ENCODE measurements around the gene OR11L1.

OR11L1 gene

GRCh38 chr1:247841796-247842195 is at the start of gene OR11L1:
Gene OR11L1, minus strand, starts transcription at chr1:247841896. Its CDS starts 0 bp downstream, at chr1:247841896.
- DNase-seq (ENCODE audit: low read depth in 2 of 2), result no peak

- no peak for DNase-seq (ENCODE audit: low read depth in 2 of 2)
Measured at GRCh38 chr1:247884797-247885413, 43.2 kb upstream of the OR11L1 start.

GRCh38 chr1:247883346-247883745 is 41.6 kb upstream of the OR11L1 start:
- no peak for DNase-seq (ENCODE audit: low read depth in 2 of 2)

- no peak for DNase-seq (ENCODE audit: low read depth in 2 of 2)
Measured at GRCh38 chr1:247865416-247865815, 23.7 kb upstream of the OR11L1 start.

- no peak for DNase-seq (ENCODE audit: low read depth in 2 of 2)
Measured at GRCh38 chr1:247864644-247865043, 22.9 kb upstream of the OR11L1 start.

- DNase-seq (ENCODE audit: low read depth in 2 of 2), result no peak
Measured at GRCh38 chr1:247862756-247863155, 21.1 kb upstream of the OR11L1 start.

GRCh38 chr1:247857985-247858619 is 16.4 kb upstream of the OR11L1 start:
- DNase-seq (ENCODE audit: low read depth in 2 of 2), result no peak

- peak in 1 of 2 donors; percentile 15 for DNase-seq (ENCODE audit: low read depth in 2 of 2)
Measured at GRCh38 chr1:247857069-247857984, 15.6 kb upstream of the OR11L1 start, which contains the start of gene TRIM58. Gene TRIM58, plus strand, starts transcription at chr1:247857187. Its CDS starts 60 bp downstream, at chr1:247857247.

- no peak for DNase-seq (ENCODE audit: low read depth in 2 of 2)
Measured at GRCh38 chr1:247855911-247856310, 14.2 kb upstream of the OR11L1 start.

- no peak for DNase-seq (ENCODE audit: low read depth in 2 of 2)
Measured at GRCh38 chr1:247854899-247855545, 13.3 kb upstream of the OR11L1 start.

GRCh38 chr1:247849616-247850015 is 7.9 kb upstream of the OR11L1 start:
- DNase-seq (ENCODE audit: low read depth in 2 of 2), result no peak

- no peak for DNase-seq (ENCODE audit: low read depth in 2 of 2)
Measured at GRCh38 chr1:247848346-247848745, 6.7 kb upstream of the OR11L1 start.

- no peak for DNase-seq (ENCODE audit: low read depth in 2 of 2)
Measured at GRCh38 chr1:247845693-247846017, 4.0 kb upstream of the OR11L1 start.

- DNase-seq (ENCODE audit: low read depth in 2 of 2), result no peak
Measured at GRCh38 chr1:247845011-247845692, 3.5 kb upstream of the OR11L1 start.

GRCh38 chr1:247843411-247843810 is 1.7 kb upstream of the OR11L1 start:
- no peak for DNase-seq (ENCODE audit: low read depth in 2 of 2)

- no peak for DNase-seq (ENCODE audit: low read depth in 2 of 2)
Measured at GRCh38 chr1:247840818-247841217, 878 bp downstream of the OR11L1 start.

- DNase-seq (ENCODE audit: low read depth in 2 of 2), result no peak
Measured at GRCh38 chr1:247833601-247834000, 8.1 kb downstream of the OR11L1 start.

- no peak for DNase-seq (ENCODE audit: low read depth in 2 of 2)
Measured at GRCh38 chr1:247829656-247830055, 12.0 kb downstream of the OR11L1 start.

GRCh38 chr1:247825362-247825761 is 16.3 kb downstream of the OR11L1 start:
- no peak for DNase-seq (ENCODE audit: low read depth in 2 of 2)

- DNase-seq (ENCODE audit: low read depth in 2 of 2), result no peak
Measured at GRCh38 chr1:247824023-247824422, 17.7 kb downstream of the OR11L1 start, which contains the start of gene OR14A16. Gene OR14A16, minus strand, starts transcription at chr1:247824119. Its CDS starts 8,390 bp downstream, at chr1:247815729.

- DNase-seq (ENCODE audit: low read depth in 2 of 2), result no peak
Measured at GRCh38 chr1:247822060-247822459, 19.6 kb downstream of the OR11L1 start.
